GM21515 (cell line): ENCODE measurements around the gene GFRA1.
"Not testable (repeated sequence)": the region's sequence is repeated elsewhere in the genome, so short reads cannot be mapped to it uniquely, and the experiment has no call there.

ENCODE experiments used
- ATAC-seq: cut with Tn5 transposase; IDR thresholded peaks from one replicate; pipeline ENCODE4 v1.9.1; 2021; ENCODE audit not compliant: unreplicated experiment

The GFRA1 gene

DNA sequence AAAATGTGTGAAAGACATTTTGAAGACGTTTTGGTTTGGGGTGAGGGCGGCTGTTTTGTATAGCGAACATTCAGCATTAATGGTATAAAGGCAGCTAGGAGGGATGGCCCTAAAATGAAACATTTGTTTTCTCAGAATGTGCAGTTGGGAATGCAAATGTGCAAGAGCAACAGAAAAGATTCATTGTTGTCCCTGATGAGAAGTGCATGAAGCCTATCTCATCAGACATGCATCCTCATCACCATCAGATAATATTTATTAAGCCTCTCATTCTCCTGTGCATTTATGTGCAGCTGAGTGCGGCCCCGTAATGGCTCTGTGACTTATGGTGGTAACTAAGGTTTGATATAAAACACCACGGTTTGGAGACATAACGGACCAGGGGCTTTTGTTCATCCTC, 199.5 kb downstream of the GFRA1 start:
- ATAC-seq = no peak

DNA sequence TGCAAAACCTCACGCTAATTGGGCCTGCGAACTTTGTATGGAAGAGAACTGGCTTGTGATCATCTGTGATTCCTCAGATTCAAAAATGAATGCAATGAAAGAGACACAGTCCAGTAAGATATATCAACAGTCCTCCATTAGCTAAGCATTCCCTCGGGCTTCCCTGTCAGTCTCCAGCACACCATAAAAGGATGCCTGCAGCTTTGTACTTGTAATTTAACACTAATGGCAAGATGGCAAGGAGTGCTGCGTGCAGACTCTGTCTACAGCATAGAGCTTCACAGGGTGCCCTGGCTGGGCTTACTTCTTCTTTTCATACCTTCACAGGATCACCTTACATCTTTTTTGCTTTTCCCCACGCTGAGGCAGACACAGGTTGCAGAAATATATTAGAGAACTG, 200.0 kb downstream of the GFRA1 start:
- no peak for ATAC-seq

DNA sequence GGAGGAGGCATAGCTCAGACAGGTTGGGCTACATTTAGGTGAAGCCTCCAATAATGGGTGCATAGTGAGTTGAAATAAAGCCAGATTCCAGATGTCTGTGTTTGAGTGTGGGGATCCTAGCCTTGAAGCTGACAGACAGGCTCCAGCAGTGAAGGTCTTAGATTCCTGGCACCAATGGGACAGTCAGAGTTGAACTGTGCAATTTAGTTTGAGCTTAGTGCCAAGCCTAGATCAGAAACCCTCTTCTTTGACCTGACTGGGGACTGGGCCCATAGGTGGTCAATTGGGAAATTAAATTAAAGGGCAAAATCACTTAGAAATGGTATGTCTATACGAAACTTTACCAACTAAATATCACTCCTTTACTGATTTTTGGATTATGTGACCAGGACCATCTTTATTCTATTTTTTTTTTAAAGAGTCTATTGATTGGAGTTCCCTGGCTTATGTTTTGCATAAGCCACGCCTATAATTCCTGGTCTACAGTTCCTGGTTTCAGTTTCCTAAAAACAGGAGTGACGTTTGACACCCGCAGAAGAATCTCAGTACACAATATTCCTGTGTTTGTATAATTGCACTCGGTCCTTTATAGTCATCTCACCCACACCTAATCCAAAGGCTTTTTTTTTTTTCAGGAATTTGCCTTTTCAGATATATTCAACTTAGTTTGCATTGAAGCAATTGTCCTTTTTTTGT, 201.4 kb downstream of the GFRA1 start:
- no peak for ATAC-seq

DNA sequence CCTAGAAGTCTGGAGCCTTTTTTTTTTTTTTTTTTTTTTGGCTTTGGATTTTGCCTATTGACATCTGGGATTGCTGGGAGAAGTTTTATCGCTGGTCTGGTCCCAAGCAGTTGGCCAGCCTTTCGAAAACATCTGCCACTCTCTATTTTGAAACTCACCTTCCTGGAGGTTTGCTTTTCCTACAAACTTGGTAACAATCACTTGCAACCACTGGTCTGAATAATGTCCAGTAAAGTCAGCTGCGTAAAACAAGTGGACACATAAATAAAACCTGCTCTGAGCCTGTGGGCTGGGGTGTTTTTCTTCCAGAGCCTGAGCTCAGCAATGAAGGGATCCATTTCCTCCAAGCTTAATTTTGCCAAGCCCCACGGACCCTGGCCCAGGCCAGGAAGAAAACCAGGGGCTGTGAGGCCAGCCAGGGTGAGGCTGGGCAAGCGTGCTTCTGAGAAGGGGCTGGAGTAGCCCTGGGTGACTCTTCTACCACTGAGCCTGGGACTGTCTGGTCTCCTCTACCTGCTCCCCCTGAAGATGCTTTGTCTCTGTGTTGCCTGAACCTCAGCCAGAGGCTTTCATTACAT, 202.2 kb downstream of the GFRA1 start:
- ATAC-seq = no peak

DNA sequence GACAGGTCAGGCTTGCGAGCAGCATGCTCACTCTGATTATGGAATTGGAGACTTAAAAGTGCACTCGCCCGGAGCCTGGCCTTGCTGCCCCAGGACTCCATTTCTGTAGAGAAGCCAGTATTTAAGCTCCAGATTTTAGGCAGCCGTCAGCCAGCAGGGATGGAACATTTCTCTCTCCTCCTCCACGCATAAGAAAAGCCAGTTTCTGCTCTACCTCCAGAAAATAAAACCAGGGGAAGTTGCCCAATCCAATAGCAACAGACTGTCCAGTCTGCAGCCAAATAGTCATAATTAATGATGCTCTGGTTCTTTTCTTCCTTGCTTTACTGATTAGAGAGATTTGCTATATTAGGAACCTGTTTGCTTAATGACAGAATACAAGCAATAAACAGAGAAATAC, 203.2 kb downstream of the GFRA1 start:
- no peak for ATAC-seq

DNA sequence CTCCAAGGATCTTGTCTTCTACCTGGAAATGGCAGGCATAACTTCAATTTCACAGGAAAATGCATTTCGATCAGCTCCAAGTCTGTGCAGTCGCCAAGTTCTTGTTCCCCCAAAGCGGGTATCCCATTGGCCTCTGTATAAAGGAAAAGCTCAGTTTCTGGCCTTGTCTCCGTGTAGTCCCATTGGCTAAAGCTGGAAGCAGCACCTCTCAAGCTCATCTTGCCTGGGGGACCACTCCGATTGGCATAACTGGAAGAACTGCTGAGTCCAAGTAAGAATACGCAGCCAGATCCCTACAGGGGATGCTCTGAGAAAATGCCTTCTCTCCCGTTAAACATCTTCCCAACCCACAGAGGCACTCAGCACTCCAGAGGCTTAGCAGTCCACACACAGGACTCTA, 205.2 kb downstream of the GFRA1 start:
- ATAC-seq = no peak

DNA sequence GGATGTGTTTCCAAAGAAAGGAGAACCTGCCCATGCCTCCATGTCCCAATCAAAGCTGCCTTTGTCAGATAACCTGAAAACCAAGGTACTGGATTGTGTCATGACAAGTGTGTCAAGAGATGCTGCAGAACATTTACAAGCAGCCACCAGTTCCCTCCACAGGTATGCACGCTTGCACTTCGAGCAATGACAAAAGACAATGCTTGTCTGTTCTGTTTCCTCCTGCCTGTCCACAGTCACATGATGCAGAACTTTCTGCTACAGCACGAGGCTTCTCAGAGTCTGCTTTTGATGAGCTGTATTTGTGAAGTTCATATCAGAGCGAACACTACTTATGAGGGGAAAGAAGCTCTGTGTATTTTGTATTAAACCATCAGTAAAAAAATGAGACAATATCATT, 209.9 kb downstream of the GFRA1 start:
- no peak for ATAC-seq

DNA sequence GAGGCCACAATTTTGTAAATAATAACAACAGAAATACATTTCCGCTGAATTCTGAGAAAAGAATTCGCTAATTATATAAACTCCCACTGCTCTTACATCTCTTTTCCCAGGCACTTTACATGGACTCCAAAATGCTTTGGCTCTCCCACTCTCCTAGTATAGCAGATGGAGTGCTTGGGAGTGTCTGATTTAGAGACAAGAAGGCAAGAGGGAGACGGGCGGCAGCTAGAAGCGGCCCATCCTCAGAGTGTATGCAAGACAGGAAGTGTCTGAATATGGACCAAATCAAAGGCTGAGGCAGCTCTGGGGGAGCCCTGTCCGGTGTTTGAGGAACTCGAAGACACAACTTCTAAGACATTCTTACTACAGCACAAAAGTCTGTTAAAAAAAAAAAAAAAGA, 212.1 kb downstream of the GFRA1 start:
- ATAC-seq = no peak

DNA sequence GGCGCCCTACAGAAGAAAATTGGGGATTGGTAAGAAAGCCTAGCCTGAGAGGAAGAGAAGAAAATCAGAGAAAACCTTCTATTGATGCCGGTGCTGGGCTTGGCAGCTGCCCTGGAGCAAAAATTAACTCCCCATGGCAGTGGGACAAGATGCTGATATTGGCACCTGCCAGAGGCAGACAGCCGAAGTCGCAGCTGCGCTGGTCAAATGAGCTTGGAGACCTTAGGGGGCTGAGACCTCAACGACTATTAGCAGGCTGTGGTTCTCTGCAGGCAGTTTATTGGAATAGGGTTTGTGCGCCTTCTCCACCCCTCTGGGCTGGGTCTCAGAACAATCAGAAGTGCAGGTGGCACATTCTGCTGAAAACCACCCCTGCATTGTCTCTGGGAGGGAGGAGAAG, 213.7 kb downstream of the GFRA1 start:
- ATAC-seq = no peak

DNA sequence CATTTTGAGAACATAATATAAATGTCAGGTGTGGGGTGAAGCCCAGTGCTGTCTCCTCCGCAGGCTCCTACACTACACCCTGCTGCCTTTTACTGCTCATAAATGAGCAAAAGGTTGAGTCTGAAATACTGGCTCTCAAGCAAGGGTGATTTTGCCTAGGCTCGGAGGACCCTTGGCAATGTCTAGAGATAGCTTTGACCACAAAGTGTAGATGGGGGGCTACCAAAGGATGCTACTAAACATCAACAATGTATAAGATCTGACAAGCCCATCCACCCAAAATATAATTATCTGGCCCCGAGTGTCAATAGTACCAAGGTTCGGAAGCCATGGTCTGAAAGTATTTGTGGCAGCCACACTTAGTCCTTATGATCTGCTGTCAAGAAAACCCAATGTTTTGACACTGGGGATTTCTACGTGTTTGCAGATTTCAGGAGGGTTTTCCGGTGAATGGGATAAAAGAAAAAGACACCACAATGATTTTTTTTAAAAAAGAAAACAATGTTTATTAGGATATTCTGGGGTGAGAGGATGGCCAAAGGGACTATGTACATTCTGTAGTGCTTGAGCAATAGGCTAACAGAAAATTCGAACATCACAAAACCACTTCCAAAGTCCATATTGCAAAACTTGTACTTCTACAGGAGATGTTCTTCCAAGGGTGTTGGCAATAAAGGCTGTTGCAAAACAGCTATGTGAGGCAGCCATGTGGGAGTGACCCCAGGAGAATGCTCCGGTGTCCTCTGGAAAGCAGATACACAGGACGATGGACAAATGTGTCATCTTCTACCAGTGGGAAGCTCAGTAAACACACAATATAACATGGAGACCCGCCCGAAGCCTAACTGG, 216.3 kb downstream of the GFRA1 start:
- no peak for ATAC-seq

DNA sequence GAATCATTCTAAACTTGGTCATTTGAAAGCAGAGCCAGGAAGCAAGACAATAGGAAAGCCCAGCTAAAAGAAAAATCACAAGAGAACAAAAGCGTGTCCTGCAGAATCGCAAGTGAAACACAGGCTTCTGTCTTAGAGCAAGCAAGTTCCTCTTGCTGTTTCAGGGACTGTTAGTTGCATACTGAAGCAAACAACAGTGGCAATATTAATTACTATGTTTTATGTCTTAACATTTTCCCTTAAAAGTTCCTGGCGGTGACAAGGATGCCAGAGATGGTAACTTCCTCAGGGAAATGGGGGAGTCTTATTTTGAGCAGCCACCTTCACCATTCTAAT, 217.1 kb downstream of the GFRA1 start:
- no peak for ATAC-seq

DNA sequence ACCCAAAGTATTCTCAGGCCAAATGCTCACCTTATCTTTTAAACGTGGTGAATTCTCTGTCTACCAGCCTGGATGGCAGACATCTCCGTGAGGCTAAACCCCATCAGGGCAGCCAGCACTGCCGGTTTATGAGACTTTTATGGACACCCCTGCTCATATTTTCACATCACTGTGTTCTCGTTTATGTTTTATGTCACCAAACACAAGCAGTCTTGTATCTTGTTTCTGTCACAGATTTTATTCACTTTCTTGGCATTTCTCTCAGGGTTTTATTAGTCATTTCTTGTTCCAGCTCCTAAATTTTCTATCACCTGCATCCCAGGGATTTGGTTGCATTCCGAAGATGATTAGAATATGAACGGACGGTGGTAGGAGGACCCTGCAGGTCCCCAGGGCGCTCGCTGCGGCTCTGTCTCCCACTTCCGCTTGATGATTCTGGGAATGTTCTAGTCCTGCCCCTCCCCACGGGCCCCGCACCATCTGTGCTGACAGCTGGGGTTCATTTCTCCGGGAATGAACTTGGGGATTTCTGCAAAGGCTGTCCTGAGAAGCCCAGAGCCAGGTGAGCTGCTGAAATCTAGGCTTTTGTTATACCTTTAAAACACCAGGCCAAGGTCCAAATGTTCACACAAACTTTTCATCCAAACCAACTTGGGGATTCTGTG, 217.6 kb downstream of the GFRA1 start:
- ATAC-seq = no peak

DNA sequence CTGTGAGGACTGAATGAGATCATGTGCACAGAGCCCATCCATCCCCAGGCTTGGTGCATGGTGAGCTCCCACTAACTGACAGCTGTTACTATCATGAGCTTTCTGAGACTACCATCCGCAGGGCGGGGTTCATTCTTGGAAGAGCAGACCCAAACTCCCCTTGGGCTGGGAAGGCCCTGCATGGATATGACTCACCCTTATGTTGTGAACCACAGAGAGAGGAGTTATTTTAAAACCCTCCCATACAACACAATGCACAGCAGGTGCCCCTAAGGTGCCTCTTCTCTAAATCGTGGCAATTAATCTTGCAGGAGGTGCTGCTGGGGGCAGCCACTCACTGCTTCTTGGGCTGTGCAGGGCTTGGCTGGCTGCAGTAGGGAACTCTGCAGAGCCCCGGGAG, 219.1 kb downstream of the GFRA1 start:
- no peak for ATAC-seq

DNA sequence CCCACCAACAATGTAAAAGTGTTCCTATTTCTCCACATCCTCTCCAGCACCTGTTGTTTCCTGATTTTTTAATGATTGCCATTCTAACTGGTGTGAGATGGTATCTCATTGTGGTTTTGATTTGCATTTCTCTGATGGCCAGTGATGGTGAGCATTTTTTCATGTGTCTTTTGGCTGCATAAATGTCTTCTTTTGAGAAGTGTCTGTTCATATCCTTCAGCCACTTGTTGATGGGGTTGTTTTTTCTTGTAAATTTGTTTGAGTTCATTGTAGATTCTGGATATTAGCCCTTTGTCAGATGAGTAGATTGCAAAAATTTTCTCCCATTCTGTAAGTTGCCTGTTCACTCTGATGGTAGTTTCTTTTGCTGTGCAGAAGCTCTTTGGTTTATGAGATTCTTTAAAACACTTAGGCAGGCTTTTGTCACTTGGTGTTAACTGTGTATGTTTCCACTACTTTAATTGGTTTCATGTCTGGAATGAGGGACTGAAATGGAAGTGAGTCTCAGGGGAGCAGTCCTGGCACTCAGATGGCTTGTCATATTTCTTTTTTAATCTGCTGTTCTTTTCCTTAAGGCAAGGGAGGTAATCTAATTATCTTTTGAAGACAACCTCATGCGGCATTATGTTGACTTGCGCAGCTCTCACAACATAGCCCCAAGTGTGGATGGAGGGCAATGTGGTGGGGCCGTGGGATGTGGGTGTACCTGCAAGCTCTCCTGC, 219.8 kb downstream of the GFRA1 start:
- not testable (repeated sequence) for ATAC-seq

DNA sequence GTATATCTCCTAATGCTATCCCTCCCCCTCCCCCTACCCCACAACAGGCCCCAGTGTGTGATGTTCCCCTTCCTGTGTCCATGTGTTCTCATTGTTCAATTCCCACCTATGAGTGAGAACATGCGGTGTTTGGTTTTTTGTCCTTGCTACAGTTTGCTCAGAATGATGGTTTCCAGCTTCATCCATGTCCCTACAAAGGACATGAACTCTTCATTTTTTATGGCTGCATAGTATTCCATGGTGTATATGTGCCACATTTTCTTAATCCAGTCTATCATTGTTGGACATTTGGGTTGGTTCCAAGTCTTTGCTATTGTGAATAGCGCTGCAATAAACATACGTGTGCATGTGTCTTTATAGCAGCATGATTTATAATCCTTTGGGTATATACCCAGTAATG, 220.5 kb downstream of the GFRA1 start:
- not testable (repeated sequence) for ATAC-seq

DNA sequence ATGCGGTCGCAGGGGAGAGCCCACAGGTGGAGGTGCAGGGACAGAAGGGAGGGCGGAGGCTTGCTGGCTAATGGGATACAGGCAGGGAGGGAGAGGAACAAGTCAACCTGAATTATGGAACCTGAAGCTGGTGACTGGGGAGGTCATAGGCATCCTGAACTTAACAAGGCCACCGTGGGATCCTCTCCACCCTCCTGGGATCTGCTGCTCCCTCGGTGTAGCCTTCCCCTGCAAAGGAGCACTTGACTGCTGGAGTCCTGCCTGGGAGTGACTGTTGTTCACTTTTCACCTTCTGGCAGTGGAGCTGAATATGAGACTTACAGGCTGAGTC, 223.1 kb downstream of the GFRA1 start:
- ATAC-seq = no peak

DNA sequence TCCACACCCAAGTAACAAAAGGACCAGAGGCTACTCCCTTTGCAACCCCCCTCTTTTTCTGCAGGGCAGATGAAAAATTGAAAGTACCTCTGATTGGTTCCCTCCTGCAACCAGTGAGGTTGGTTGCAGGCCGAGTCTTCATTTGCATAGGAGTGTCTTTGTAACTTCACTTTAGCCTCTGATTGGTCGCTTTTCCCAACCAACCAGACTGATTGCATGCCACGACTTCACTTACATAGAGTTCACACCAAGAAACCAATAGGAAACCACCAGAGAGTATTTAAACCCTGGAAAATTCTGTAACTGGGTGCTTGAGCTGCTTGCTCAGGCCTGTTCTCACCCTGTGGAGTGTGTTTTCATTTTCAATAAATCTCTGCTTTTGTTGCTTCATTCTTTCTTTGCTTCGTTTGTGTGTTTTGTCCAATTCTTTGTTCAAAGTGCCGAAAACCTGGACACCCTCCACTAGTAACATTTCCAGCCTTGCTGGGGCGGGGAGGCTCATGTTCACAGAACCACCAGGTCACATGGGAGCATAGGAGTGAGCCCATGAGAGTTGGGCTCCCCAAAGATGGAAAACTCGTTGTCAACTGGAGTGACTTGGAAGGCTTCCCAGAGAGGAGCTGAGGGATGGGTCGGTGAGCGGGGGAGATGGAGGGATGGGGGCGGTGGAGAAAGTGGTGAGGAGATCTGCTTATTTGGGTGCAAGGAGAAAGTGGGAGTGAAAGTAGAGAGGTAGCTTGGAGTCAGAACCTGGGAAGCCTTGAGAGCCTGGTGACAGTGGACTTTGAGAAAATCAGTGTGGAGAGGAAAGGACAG, 223.6 kb downstream of the GFRA1 start:
- no peak for ATAC-seq

DNA sequence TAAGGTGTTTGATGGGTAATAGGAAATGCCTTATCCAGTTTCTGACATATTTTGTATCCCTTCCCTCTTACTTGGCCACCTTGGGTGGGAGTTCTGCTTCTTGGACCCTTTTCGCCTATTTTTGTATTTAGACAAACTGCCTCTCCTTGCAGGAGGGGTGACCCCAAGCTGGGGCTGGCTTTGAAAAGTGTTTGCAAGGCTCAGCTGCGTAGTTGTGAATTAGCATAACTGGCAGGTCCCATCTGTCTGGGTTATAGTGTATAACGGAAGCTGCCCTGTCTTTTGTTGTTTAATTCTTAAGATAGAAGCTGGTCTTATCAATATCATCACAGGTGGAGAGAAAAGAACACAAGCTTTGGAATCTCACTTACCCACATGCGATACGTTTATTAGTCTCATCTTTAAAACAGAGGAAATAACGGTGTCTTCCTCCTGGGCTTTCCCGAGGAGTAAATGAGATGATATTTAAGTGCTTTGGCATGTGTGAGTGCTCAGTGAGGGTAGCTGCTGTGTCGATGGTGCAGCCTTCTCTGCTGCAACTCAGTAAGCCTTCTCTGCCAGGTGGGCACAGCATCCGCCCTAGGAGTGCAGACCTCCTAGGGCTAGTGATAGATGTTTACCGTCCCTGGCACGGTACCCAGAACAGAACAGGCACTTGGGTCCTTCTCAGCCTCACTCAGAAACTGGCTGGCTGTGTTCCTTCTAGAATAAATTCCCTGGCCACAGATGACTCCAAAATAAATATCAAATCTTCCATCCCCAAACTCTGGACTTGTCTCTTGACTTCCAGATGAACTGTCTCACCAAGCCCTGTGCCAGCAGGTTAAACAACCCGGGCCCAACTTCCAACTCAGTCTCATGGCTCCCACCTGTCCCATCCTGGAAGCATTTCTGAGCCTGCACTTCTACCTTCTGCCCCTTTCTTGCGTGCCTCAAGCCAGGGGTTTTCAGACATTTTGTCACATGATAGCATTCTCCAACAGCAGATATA, 227.3 kb downstream of the GFRA1 start:
- ATAC-seq = no peak

DNA sequence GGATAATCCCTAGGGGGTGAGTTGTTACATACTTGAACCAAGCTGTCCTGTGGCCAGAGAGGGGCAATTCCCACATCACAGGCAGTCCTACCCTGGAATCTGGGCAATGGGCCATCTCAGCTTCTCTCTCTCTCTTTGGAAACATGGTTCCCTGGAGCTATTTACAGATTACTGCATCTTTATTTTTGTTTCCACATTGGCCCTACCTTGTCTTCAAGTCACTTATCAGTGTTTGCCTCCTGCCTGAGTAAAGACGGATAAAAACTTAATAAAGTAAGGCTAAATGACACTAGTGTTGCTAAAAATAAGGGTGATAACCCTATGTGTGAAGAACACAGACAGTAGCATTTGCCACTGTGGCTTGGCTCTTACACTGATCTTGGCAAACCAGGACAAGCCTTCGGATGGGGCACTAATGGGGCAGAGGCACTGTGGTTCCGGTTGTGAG, 228.2 kb downstream of the GFRA1 start:
- no peak for ATAC-seq
